DND-41 (cell line): ENCODE results near the gene NEUROG3.

ENCODE experiments used
- ATAC-seq: fragments of 200-7000 bp; cut with Tn5 transposase; 3 replicates; pipeline ENCODE4 v1.9.1; 2021; ENCODE audit warnings: low read depth; ENCODE audit not compliant: insufficient read depth
- DNase-seq: peaks from one replicate; pipeline ENCODE4 v3.0.0-alpha.2; 2020
- H2AFZ ChIP-seq: 2 replicates; pipeline ENCODE4 v1.6.0; 2012; ENCODE audit warnings: low read depth, low read length
- H3K27ac ChIP-seq: 2 replicates; pipeline ENCODE4 v1.5.1; 2012; ENCODE audit warnings: low read length, inconsistent platforms
- H3K27me3 ChIP-seq: fragments of 200-600 bp; sonication (generic); 2 replicates; pipeline ENCODE4 v1.6.0; 2012; ENCODE audit warnings: low read length, mild to moderate bottlenecking, inconsistent platforms; ENCODE audit not compliant: insufficient read depth, poor library complexity
- H3K36me3 ChIP-seq: 2 replicates; pipeline ENCODE4 v1.5.1; 2012; ENCODE audit warnings: low read length, inconsistent platforms; ENCODE audit not compliant: insufficient read depth
- H3K4me1 ChIP-seq: 2 replicates; pipeline ENCODE4 v1.5.1; 2012; ENCODE audit warnings: mild to moderate bottlenecking, low read length; ENCODE audit not compliant: insufficient read depth
- H3K4me2 ChIP-seq: 2 replicates; pipeline ENCODE4 v1.6.0; 2012; ENCODE audit warnings: mild to moderate bottlenecking, moderate library complexity, low read length, inconsistent platforms; ENCODE audit not compliant: insufficient read depth
- H3K4me3 ChIP-seq, 2 experiments: fragments of 200-600 bp in 1 of 2; shearing (Covaris generic) in 1 of 2; 2 replicates each; pipeline ENCODE4 v1.5.1; 2012 to 2016; ENCODE audit warnings: inconsistent platforms in 2 of 2, low read length in 2 of 2, mild to moderate bottlenecking in 2 of 2, low read depth in 1 of 2, moderate library complexity in 1 of 2
- H3K79me2 ChIP-seq: 2 replicates; pipeline ENCODE4 v1.6.0; 2012; ENCODE audit warnings: low read length, inconsistent platforms; ENCODE audit not compliant: insufficient read depth
- H3K9ac ChIP-seq: 2 replicates; pipeline ENCODE4 v1.6.0; 2012; ENCODE audit warnings: low read depth, mild to moderate bottlenecking, inconsistent platforms, low read length, moderate library complexity
- H3K9me3 ChIP-seq: 2 replicates; pipeline ENCODE4 v1.5.1; 2012; ENCODE audit warnings: low read length, moderate library complexity, mild to moderate bottlenecking, inconsistent platforms; ENCODE audit not compliant: insufficient read depth, severe bottlenecking
- H4K20me1 ChIP-seq: 2 replicates; pipeline ENCODE4 v1.6.0; 2012; ENCODE audit warnings: low read length; ENCODE audit not compliant: insufficient read depth
- EZH2 ChIP-seq: IDR thresholded peaks from 3 replicates; pipeline ENCODE4 v1.6.1; 2012; ENCODE audit warnings: borderline replicate concordance, low read depth, mild to moderate bottlenecking, moderate library complexity, low read length, inconsistent platforms; ENCODE audit not compliant: severe bottlenecking
- TF ChIP-seq, protein P1 (sequence below): IDR thresholded peaks from 2 replicates; pipeline ENCODE4 v1.5.1; 2012; ENCODE audit warnings: borderline replicate concordance, low read length, moderate library complexity, mild to moderate bottlenecking; ENCODE audit not compliant: poor library complexity, severe bottlenecking; ENCODE audit errors: extremely low read depth

Gene NEUROG3

DNA sequence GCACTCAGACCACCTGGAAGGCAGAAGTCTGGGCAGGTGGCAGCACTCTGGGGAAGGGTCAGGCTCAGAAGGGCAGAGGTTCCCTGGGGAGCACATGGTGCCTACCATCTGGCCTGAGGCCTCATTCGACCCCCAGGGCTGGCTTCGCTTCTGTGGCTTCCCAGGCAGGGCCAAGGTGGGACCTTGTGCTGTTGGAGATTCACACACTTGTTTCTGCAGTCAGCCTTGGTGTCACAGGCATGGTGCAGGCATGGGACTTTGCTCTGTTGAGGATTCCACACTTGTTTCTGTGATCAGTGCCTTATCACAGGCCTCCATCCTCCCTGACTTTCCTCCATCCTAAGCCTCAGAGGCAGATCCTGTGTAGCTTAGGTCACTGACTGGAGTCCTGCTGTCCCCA, 45.5 kb upstream of the NEUROG3 start:
- no peaks in the 10 kb centered on the region for H3K4me1 ChIP-seq
- no peak overlapping the region for H3K4me2 ChIP-seq
- DNase-seq (no peak), ATAC-seq (no peak)
- H2AFZ ChIP-seq: no peak overlapping the region
- H3K27ac ChIP-seq: no peak overlapping the region
- H3K9ac ChIP-seq: no peak overlapping the region
- no peaks in the 10 kb centered on the region for H4K20me1 ChIP-seq
- no peak overlapping the region for H3K4me3 ChIP-seq
- H3K27me3 ChIP-seq: peaks cover 7% of the 10 kb centered on the region
- H3K36me3 ChIP-seq: no peaks in the 10 kb centered on the region
- peaks cover 3% of the 10 kb centered on the region for H3K9me3 ChIP-seq
- no peak for TF ChIP-seq EZH2
- TF ChIP-seq, protein P1, sequence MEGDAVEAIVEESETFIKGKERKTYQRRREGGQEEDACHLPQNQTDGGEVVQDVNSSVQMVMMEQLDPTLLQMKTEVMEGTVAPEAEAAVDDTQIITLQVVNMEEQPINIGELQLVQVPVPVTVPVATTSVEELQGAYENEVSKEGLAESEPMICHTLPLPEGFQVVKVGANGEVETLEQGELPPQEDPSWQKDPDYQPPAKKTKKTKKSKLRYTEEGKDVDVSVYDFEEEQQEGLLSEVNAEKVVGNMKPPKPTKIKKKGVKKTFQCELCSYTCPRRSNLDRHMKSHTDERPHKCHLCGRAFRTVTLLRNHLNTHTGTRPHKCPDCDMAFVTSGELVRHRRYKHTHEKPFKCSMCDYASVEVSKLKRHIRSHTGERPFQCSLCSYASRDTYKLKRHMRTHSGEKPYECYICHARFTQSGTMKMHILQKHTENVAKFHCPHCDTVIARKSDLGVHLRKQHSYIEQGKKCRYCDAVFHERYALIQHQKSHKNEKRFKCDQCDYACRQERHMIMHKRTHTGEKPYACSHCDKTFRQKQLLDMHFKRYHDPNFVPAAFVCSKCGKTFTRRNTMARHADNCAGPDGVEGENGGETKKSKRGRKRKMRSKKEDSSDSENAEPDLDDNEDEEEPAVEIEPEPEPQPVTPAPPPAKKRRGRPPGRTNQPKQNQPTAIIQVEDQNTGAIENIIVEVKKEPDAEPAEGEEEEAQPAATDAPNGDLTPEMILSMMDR: no peak
- no peaks in the 10 kb centered on the region for H3K79me2 ChIP-seq

DNA sequence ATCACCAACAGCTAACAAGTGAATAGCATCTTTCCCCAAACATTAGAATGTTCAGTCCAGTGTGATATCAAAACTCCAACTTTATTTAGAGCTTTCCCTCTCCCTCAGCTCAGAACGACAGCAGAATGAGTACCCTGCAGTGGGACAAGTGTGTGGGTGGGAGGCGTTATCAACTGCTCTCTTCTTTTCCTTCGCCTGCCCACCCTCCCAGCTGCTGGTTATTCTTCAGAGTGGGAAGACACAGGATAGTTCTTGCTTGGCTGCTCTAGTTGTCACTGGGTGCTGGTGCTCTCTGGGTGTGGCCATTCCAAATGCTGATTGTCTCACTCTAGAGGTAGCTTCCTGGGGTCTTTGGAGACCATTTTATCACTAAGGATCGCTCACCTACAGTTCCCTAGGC, 43.1 kb upstream of the NEUROG3 start:
- ATAC-seq: no peak
- H3K27me3 ChIP-seq: peaks cover 7% of the 10 kb centered on the region
- H3K27ac ChIP-seq: no peak overlapping the region

DNA sequence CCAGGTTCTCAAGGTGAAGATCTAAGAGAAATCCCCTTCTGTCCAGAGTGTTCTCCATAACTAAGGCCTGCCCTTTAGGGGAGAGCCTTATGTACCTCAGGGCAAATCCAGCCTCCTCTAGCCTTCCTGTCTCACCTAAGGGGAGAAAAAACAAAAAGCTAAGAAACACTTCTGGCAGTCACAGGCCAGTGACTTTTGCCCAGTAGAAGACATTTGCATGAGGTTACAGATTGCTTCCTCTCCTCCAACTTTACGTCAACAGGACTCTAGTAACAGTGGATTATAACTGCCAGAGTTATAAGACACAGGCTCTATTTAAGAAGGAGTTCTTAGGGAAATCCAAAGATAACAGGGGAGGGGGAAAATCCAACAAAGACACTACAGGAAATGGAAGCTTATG, 40.9 kb upstream of the NEUROG3 start:
- Histone ChIP-seq H4K20me1 (no peaks in the 10 kb centered on the region), H3K36me3 (no peaks in the 10 kb centered on the region), H3K27me3 (peaks cover 7% of the 10 kb centered on the region), H3K4me1 (no peaks in the 10 kb centered on the region), H3K4me2 (no peak overlapping the region), H3K9ac (no peak overlapping the region), H3K79me2 (no peaks in the 10 kb centered on the region), H3K27ac (no peak overlapping the region), H2AFZ (no peak overlapping the region), H3K9me3 (peaks cover 3% of the 10 kb centered on the region), H3K4me3 (no peak overlapping the region)
- TF ChIP-seq, protein P1: no peak
- TF ChIP-seq EZH2: no peak
- no peak for DNase-seq
- ATAC-seq: no peak

More for the DNA sequence above, 43.1 kb upstream of the NEUROG3 start:
- H3K4me2 ChIP-seq: no peak overlapping the region
- no peaks in the 10 kb centered on the region for H3K4me1 ChIP-seq
- no peaks in the 10 kb centered on the region for H4K20me1 ChIP-seq
- TF ChIP-seq, protein P1: no peak
- no peak overlapping the region for H3K4me3 ChIP-seq
- H3K9ac ChIP-seq: no peak overlapping the region
- no peak overlapping the region for H2AFZ ChIP-seq
- no peaks in the 10 kb centered on the region for H3K9me3 ChIP-seq
- H3K79me2 ChIP-seq: no peaks in the 10 kb centered on the region
- DNase-seq: no peak
- no peaks in the 10 kb centered on the region for H3K36me3 ChIP-seq

DNA sequence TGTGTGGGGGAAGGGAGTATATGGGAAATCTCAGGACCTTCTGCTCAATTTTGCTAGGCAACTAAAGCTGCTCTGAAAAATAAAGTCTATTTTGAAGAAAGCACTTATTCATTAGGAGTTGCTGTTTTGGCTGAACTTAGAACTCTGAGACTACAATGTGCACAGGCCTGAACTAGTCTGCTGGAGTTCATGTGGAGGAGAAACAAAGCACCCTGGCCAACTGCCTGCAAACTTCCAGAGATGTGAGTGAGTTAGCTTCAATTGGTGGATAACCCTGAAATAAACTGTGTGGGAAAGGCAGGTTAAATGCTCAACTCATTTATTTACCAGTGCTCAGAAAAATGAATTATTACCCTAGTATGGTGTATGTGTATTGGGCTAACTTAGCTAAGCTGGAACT, 39.5 kb upstream of the NEUROG3 start:
- H3K4me2 ChIP-seq: no peak overlapping the region
- H3K4me3 ChIP-seq: no peak overlapping the region
- peaks cover 7% of the 10 kb centered on the region for H3K27me3 ChIP-seq
- no peaks in the 10 kb centered on the region for H3K36me3 ChIP-seq
- DNase-seq (no peak), ATAC-seq (no peak)
- H3K4me1 ChIP-seq: no peaks in the 10 kb centered on the region
- H3K9ac ChIP-seq: no peak overlapping the region
- no peaks in the 10 kb centered on the region for H3K79me2 ChIP-seq
- TF ChIP-seq, protein P1: no peak
- TF ChIP-seq EZH2: no peak
- H2AFZ ChIP-seq: no peak overlapping the region
- H3K27ac ChIP-seq: no peak overlapping the region
- peaks cover 5% of the 10 kb centered on the region for H3K9me3 ChIP-seq
- no peaks in the 10 kb centered on the region for H4K20me1 ChIP-seq
